ENCODE results near the gene CEP295NL.
A peak's percentile ranks its signal among the peaks of the same experiment; 100 is the strongest.

CEP295NL gene

GRCh38 chr17:78944026-78944425 lies 41.0 kb upstream of the CEP295NL start:
- no peak overlapping the region for H3K27ac ChIP-seq
- no peak overlapping the region for H3K4me2 ChIP-seq (ENCODE audit: low read length)
- H3K36me3 ChIP-seq (ENCODE audit: control insufficient read depth, insufficient read depth, low read length), result no peaks in the 10 kb centered on the region
- no peak overlapping the region for H3K9ac ChIP-seq
- H3K79me2 ChIP-seq, result no peaks in the 10 kb centered on the region
- no peak overlapping the region for H3K4me3 ChIP-seq (ENCODE audit: low read depth, low read length)
- no peaks in the 10 kb centered on the region for H3K9me3 ChIP-seq (ENCODE audit: control insufficient read depth, low read length)
- H3K27me3 ChIP-seq (ENCODE audit: control insufficient read depth, insufficient read depth, low read length), result no peaks in the 10 kb centered on the region
- H3K4me1 ChIP-seq, result peaks cover 12% of the 10 kb centered on the region
- TF ChIP-seq CTCF (IDR thresholded peaks at IDR 0.05), result no peak
- H2AFZ ChIP-seq, result no peak overlapping the region

- no peak for TF ChIP-seq CTCF (IDR thresholded peaks at IDR 0.05)
- no peak overlapping the region for H3K9ac ChIP-seq
- no peaks in the 10 kb centered on the region for H3K79me2 ChIP-seq
- H3K27me3 ChIP-seq (ENCODE audit: control insufficient read depth, insufficient read depth, low read length), result no peaks in the 10 kb centered on the region
- H2AFZ ChIP-seq, result no peak overlapping the region
- H3K9me3 ChIP-seq (ENCODE audit: control insufficient read depth, low read length), result no peaks in the 10 kb centered on the region
- peaks cover 9% of the 10 kb centered on the region for H3K4me1 ChIP-seq
- no peak overlapping the region for H3K4me2 ChIP-seq (ENCODE audit: low read length)
- H3K4me3 ChIP-seq (ENCODE audit: low read depth, low read length), result no peak overlapping the region
- H3K36me3 ChIP-seq (ENCODE audit: control insufficient read depth, insufficient read depth, low read length), result no peaks in the 10 kb centered on the region
- no peak overlapping the region for H3K27ac ChIP-seq
These were observed 37.7 kb upstream of the CEP295NL start for GRCh38 chr17:78940708-78941107.

GRCh38 chr17:78940258-78940657 lies 37.3 kb upstream of the CEP295NL start:
- TF ChIP-seq CTCF (IDR thresholded peaks at IDR 0.05), result no peak
- H3K27me3 ChIP-seq (ENCODE audit: control insufficient read depth, insufficient read depth, low read length), result no peaks in the 10 kb centered on the region
- H3K9ac ChIP-seq, result no peak overlapping the region
- no peak overlapping the region for H3K4me2 ChIP-seq (ENCODE audit: low read length)
- H3K9me3 ChIP-seq (ENCODE audit: control insufficient read depth, low read length), result no peaks in the 10 kb centered on the region
- no peak overlapping the region for H2AFZ ChIP-seq
- H3K27ac ChIP-seq, result no peak overlapping the region
- H3K79me2 ChIP-seq, result no peaks in the 10 kb centered on the region
- H3K36me3 ChIP-seq (ENCODE audit: control insufficient read depth, insufficient read depth, low read length), result no peaks in the 10 kb centered on the region
- peaks cover 9% of the 10 kb centered on the region for H3K4me1 ChIP-seq
- H3K4me3 ChIP-seq (ENCODE audit: low read depth, low read length), result no peak overlapping the region

- H3K9me3 ChIP-seq (ENCODE audit: control insufficient read depth, low read length), result no peaks in the 10 kb centered on the region
- no peak overlapping the region for H3K4me3 ChIP-seq (ENCODE audit: low read depth, low read length)
- H3K4me2 ChIP-seq (ENCODE audit: low read length), result no peak overlapping the region
- no peak for TF ChIP-seq CTCF (IDR thresholded peaks at IDR 0.05)
- peak overlapping the region; percentile 39 for H3K27ac ChIP-seq
- no peaks in the 10 kb centered on the region for H3K36me3 ChIP-seq (ENCODE audit: control insufficient read depth, insufficient read depth, low read length)
- no peak overlapping the region for H3K9ac ChIP-seq
- no peaks in the 10 kb centered on the region for H3K27me3 ChIP-seq (ENCODE audit: control insufficient read depth, insufficient read depth, low read length)
- peaks cover 12% of the 10 kb centered on the region for H3K4me1 ChIP-seq
- H3K79me2 ChIP-seq, result no peaks in the 10 kb centered on the region
- peak overlapping the region; percentile 51 for H2AFZ ChIP-seq
These were observed 36.6 kb upstream of the CEP295NL start for GRCh38 chr17:78939615-78940014.

- Histone ChIP-seq H3K9me3 (ENCODE audit: control insufficient read depth, low read length) (no peaks in the 10 kb centered on the region), H2AFZ (peak overlapping the region; percentile 61), H3K27ac (no peak overlapping the region), H3K4me2 (ENCODE audit: low read length) (no peak overlapping the region), H3K36me3 (ENCODE audit: control insufficient read depth, insufficient read depth, low read length) (no peaks in the 10 kb centered on the region), H3K27me3 (ENCODE audit: control insufficient read depth, insufficient read depth, low read length) (no peaks in the 10 kb centered on the region), H3K4me1 (peaks cover 19% of the 10 kb centered on the region), H3K4me3 (ENCODE audit: low read depth, low read length) (no peak overlapping the region), H3K9ac (no peak overlapping the region), H3K79me2 (no peaks in the 10 kb centered on the region)
- no peak for TF ChIP-seq CTCF (IDR thresholded peaks at IDR 0.05)
These were observed 34.6 kb upstream of the CEP295NL start for GRCh38 chr17:78937561-78937960.

Data from parathyroid adenoma (tissue), 2 donors.